ENCODE data around the gene RAB18. TPM values are rescaled to one million over a fixed set of nuclear protein-coding genes. Genes with fewer than 3 reads are reported as not detected.

Gene RAB18
- total RNA-seq, 1 experiment from 2014 or later: 89.4 TPM

- Mint-ChIP-seq H3K27ac (peak overlapping the region in 1 of 3 experiments; percentile 16; a peak in 1 of 7 replicates), H3K36me3 (ENCODE audit: insufficient read depth in 1 of 3, low read depth in 3 of 3) (no peaks in the 10 kb centered on the region), H3K27me3 (ENCODE audit: low read depth) (no peaks in the 10 kb centered on the region; the same call in 1 of the 2 replicates), H3K9me3 (no peaks in the 10 kb centered on the region), H3K4me3 (no peak overlapping the region), H3K4me1 (no peaks in the 10 kb centered on the region)
- Histone ChIP-seq H3K23me2 (ENCODE audit: insufficient read length, low read depth, low read length, poor library complexity, severe bottlenecking) (no peaks in the 10 kb centered on the region), H4K5ac (ENCODE audit: insufficient read length, low read depth, low read length) (no peak overlapping the region), H3K18ac (ENCODE audit: insufficient read length, low read depth, low read length) (no peak overlapping the region), H3K4me2 (ENCODE audit: insufficient read depth, insufficient read length, low read length) (no peak overlapping the region), H3K4me1 (ENCODE audit: insufficient read depth, low read length) (no peaks in the 10 kb centered on the region), H3K14ac (ENCODE audit: insufficient read depth, low read length) (no peak overlapping the region), H4K91ac (ENCODE audit: insufficient read length, low read depth, low read length) (no peak overlapping the region), H2BK120ac (ENCODE audit: low read depth, low read length, poor library complexity, severe bottlenecking) (no peak overlapping the region), H3K56ac (ENCODE audit: insufficient read length, low read depth, low read length) (no peak overlapping the region), H3K27ac (ENCODE audit: insufficient read length, low read depth, low read length) (no peak overlapping the region), H2BK5ac (ENCODE audit: insufficient read length, low read length) (no peak overlapping the region), H2BK20ac (ENCODE audit: low read depth, low read length, poor library complexity, severe bottlenecking) (no peak overlapping the region), H3K4ac (ENCODE audit: low read depth, low read length) (no peak overlapping the region), H4K8ac (replicated peaks; ENCODE audit: insufficient read length, low read depth, low read length) (no peak overlapping the region), H3K27me3 (ENCODE audit: insufficient read depth, low read length) (no peaks in the 10 kb centered on the region), H3K23ac (ENCODE audit: insufficient read length, low read depth, low read length) (no peak overlapping the region), H2AFZ (ENCODE audit: low read length) (no peak overlapping the region), H2AK5ac (ENCODE audit: insufficient read length, low read length) (no peak overlapping the region), H3K79me1 (ENCODE audit: insufficient read depth, low read depth, low read length, poor library complexity, severe bottlenecking) (no peaks in the 10 kb centered on the region), H4K20me1 (ENCODE audit: control insufficient read depth, insufficient read depth, insufficient read length) (no peaks in the 10 kb centered on the region), H3K9me3 (ENCODE audit: control insufficient read depth, low read depth, low read length) (no peaks in the 10 kb centered on the region), H3K79me2 (ENCODE audit: insufficient read depth, low read length) (no peaks in the 10 kb centered on the region), H3K9ac (ENCODE audit: extremely low read depth, insufficient read length, low read length) (no peak overlapping the region), H3T11ph (ENCODE audit: low read length) (no peak overlapping the region), H2BK12ac (ENCODE audit: insufficient read length, low read depth, low read length) (no peak overlapping the region), H2BK15ac (ENCODE audit: low read depth, low read length) (no peak overlapping the region)
- TF ChIP-seq, protein P1, sequence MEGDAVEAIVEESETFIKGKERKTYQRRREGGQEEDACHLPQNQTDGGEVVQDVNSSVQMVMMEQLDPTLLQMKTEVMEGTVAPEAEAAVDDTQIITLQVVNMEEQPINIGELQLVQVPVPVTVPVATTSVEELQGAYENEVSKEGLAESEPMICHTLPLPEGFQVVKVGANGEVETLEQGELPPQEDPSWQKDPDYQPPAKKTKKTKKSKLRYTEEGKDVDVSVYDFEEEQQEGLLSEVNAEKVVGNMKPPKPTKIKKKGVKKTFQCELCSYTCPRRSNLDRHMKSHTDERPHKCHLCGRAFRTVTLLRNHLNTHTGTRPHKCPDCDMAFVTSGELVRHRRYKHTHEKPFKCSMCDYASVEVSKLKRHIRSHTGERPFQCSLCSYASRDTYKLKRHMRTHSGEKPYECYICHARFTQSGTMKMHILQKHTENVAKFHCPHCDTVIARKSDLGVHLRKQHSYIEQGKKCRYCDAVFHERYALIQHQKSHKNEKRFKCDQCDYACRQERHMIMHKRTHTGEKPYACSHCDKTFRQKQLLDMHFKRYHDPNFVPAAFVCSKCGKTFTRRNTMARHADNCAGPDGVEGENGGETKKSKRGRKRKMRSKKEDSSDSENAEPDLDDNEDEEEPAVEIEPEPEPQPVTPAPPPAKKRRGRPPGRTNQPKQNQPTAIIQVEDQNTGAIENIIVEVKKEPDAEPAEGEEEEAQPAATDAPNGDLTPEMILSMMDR (conservative IDR thresholded peaks at IDR 0.05): no peak
- WGBS (ENCODE audit: extremely low coverage, insufficient read length, low lambda C conversion rate): no CpG with 5 or more reads among the region's 3 CpGs
- DNase-seq: no peak
These were observed 46.7 kb upstream of the RAB18 start for GRCh38 chr10:27457261-27457945.
